HG02610 (cell line): ENCODE results near the gene NYAP2.
A peak's percentile ranks its signal among the peaks of the same experiment; 100 is the strongest.

Experiments
- ATAC-seq: cut with Tn5 transposase; IDR thresholded peaks from one replicate; pipeline ENCODE4 v1.9.1; 2021; ENCODE audit warnings: mild to moderate bottlenecking, moderate library complexity; ENCODE audit not compliant: unreplicated experiment

NYAP2 gene

GRCh38 chr2:225425284-225425683 is 25.8 kb downstream of the NYAP2 start:
- no peak for ATAC-seq

- no peak for ATAC-seq
Measured at GRCh38 chr2:225428360-225428759, 28.9 kb downstream of the NYAP2 start.

- ATAC-seq: no peak
Measured at GRCh38 chr2:225429717-225430116, 30.2 kb downstream of the NYAP2 start.

- ATAC-seq: no peak
Measured at GRCh38 chr2:225431105-225431863, 31.8 kb downstream of the NYAP2 start.

- no peak for ATAC-seq
Measured at GRCh38 chr2:225434014-225434413, 34.5 kb downstream of the NYAP2 start.

GRCh38 chr2:225437319-225437718 is 37.8 kb downstream of the NYAP2 start:
- ATAC-seq: no peak

GRCh38 chr2:225438248-225438647 is 38.7 kb downstream of the NYAP2 start:
- ATAC-seq: no peak

GRCh38 chr2:225452677-225453076 is 53.2 kb downstream of the NYAP2 start:
- no peak for ATAC-seq

- ATAC-seq: no peak
Measured at GRCh38 chr2:225454412-225454811, 54.9 kb downstream of the NYAP2 start.

GRCh38 chr2:225456619-225457260 is 57.2 kb downstream of the NYAP2 start:
- no peak for ATAC-seq

GRCh38 chr2:225457482-225457881 is 58.0 kb downstream of the NYAP2 start:
- ATAC-seq: no peak

- peak; percentile 44 for ATAC-seq
Measured at GRCh38 chr2:225458431-225459117, 59.1 kb downstream of the NYAP2 start.

- no peak for ATAC-seq
Measured at GRCh38 chr2:225462417-225462816, 62.9 kb downstream of the NYAP2 start.

- ATAC-seq: no peak
Measured at GRCh38 chr2:225462945-225463344, 63.4 kb downstream of the NYAP2 start.

- ATAC-seq: no peak
Measured at GRCh38 chr2:225463449-225463848, 63.9 kb downstream of the NYAP2 start.

- peak; percentile 81 for ATAC-seq
Measured at GRCh38 chr2:225464346-225465025, 65.0 kb downstream of the NYAP2 start.

- no peak for ATAC-seq
Measured at GRCh38 chr2:225465827-225466226, 66.3 kb downstream of the NYAP2 start.

GRCh38 chr2:225466891-225467604 is 67.5 kb downstream of the NYAP2 start:
- ATAC-seq: no peak

- ATAC-seq: no peak
Measured at GRCh38 chr2:225468131-225468530, 68.6 kb downstream of the NYAP2 start.

GRCh38 chr2:225471039-225471438 is 71.5 kb downstream of the NYAP2 start:
- no peak for ATAC-seq

GRCh38 chr2:225471482-225471881 is 72.0 kb downstream of the NYAP2 start:
- ATAC-seq: no peak
